Rectal smooth muscle tissue (tissue), 1 donor: ENCODE results near the gene RGS5.
"Not testable (repeated sequence)": the region's sequence is repeated elsewhere in the genome, so short reads cannot be mapped to it uniquely, and the experiment has no call there.

Experiments used
- H3K27ac ChIP-seq: one replicate; pipeline ENCODE4 v1.7.0; 2013; ENCODE audit warnings: low read depth, low read length, inconsistent platforms
- H3K27me3 ChIP-seq: one replicate; pipeline ENCODE4 v1.7.0; 2013; ENCODE audit warnings: low read length; ENCODE audit not compliant: control insufficient read depth, insufficient read depth
- H3K36me3 ChIP-seq: one replicate; pipeline ENCODE4 v1.7.0; 2013; ENCODE audit warnings: low read length; ENCODE audit not compliant: control insufficient read depth, insufficient read depth
- H3K4me1 ChIP-seq: one replicate; pipeline ENCODE4 v1.7.0; 2013; ENCODE audit warnings: low read length; ENCODE audit not compliant: control insufficient read depth, insufficient read depth
- H3K4me3 ChIP-seq: one replicate; pipeline ENCODE4 v1.7.0; 2013; ENCODE audit warnings: low read length
- H3K9ac ChIP-seq: one replicate; pipeline ENCODE4 v1.7.0; 2013; ENCODE audit warnings: low read length

RGS5 gene, protein sequence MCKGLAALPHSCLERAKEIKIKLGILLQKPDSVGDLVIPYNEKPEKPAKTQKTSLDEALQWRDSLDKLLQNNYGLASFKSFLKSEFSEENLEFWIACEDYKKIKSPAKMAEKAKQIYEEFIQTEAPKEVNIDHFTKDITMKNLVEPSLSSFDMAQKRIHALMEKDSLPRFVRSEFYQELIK

DNA sequence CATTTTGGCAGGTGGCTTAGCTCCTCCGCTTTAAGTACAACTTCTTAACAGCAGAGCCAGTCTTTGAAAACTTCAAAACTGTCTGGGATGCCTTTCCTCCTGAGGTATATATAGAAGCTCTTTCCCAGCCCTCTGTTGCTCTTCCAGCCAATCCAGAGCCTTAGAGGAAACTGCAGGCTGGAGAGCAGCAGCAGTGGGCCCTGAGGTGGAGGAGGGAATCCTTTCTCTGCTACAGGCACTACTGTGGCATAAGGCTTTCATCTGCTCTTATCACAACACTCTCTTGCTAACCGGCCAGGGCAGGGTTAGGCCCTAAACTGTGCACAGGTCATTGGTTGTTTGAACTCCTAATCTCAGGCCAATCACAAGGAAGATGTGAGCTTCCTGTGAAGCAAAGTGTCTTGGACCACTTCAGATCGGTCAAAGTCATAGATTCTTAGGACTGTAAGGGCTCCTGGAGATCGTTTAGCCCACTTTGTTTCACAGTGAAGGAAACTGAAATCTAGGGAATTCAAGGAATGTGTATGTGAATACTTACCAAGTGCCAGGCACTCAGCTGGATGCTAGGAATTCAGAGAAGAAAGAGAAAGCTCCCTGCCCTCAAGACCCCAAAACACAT lies at the start of gene RGS5:
RGS5 (minus strand) TSS at position 84 of the 619 bp plus-strand sequence; CDS start at position 3, 81 bp downstream.
- Histone ChIP-seq H3K9ac (no peak within 1 kb of the TSS), H3K27me3 (no peaks in the 10 kb centered on the region), H3K27ac (peak within 1 kb of the TSS; percentile 53), H3K36me3 (no peaks in the 10 kb centered on the region), H3K4me3 (peak within 1 kb of the TSS; percentile 45), H3K4me1 (no peaks in the 10 kb centered on the region)

DNA sequence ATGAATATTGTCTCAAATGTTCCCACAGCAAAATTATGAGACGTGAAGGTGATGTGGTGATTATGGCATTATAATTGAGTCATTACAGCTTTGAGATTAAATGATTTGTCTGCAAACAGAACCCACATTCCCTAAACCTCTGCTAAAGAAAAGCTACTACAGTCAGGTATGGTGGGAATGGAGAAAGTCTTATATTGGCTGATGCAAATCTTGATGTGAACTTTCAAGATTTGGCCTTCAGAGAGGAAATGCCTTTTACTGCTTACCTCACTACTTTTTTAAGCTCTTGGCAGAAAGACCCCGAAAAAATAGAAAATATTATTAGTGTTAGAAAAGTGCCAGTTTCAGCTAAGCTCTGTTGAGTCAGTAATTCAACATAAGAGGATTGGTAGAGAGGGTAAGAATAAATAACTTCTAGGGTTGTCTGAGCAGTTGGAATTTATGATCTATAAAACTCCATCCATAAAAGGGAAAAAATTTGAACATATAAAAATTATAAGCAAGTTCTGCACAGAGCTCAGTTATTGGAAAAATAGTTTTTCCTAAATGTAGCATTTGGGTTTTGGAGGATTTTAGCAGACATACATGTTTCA lies 47.8 kb upstream of the RGS5 start:
- no peaks in the 10 kb centered on the region for H3K36me3 ChIP-seq
- H3K9ac ChIP-seq: no peak overlapping the region
- no peaks in the 10 kb centered on the region for H3K4me1 ChIP-seq
- no peak overlapping the region for H3K4me3 ChIP-seq
- H3K27me3 ChIP-seq: no peaks in the 10 kb centered on the region
- H3K27ac ChIP-seq: no peak overlapping the region

DNA sequence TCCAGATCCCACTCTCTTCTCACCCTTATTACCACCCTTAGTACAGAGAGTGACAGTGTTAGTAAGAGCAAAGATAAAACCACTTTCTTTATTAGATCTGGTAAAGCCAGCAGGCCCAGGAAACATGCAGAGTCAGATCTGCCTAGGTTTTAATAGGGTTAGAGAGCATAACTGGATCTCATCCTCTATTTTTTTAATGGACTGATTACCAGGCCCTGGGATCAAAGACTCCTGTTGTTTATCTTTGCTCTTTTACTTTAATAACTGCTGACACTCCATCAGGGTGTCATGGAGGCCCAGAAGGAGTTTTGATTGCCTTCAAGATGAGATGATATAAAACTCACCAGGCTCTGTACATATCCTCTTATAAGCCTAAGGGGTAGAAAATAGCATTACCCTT lies 45.3 kb upstream of the RGS5 start:
- Histone ChIP-seq H3K4me1 (peaks cover 2% of the 10 kb centered on the region), H3K9ac (no peak overlapping the region), H3K4me3 (no peak overlapping the region), H3K27ac (peak overlapping the region; percentile 6), H3K27me3 (no peaks in the 10 kb centered on the region), H3K36me3 (no peaks in the 10 kb centered on the region)

DNA sequence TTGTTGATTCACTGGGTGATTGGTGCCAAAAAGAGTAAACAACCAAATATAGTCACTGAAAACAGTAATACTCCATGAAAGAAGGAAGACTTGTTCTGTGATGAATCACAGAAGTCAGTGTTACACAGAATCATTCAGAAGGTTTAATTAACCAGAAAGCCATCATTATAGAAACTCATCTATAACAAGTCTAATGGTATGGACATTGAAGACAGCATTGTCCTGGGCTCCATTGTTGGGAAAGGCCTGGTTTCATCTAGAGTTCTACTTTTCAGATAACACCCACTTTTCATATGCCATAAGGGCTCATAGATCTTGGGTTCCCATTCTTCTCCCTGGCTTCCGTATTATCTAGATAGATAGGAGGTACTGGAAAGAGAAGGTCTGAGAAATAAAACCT lies 41.9 kb upstream of the RGS5 start:
- not testable (repeated sequence) for H3K27ac ChIP-seq, H3K4me3 ChIP-seq, H3K4me1 ChIP-seq, H3K9ac ChIP-seq, H3K36me3 ChIP-seq, H3K27me3 ChIP-seq

DNA sequence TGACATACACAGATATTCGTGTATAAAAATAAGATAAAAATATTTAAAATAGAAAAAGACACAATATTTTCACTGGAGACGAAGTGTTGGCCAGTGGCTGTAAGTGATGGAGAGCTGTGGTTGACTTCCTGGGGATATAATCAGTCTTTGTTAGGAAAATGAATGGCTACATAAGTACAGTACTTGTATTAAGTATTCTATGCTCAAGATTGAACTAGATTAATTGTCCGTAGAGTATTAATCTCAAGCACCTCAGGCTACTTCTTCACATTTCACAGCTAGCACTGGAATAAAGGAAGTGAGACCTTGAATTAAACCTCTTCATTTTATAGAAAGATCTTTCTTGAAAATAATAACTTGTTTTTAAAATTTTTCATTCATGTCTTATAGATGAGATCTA lies 39.0 kb upstream of the RGS5 start:
- no peak overlapping the region for H3K9ac ChIP-seq
- H3K27me3 ChIP-seq: no peaks in the 10 kb centered on the region

DNA sequence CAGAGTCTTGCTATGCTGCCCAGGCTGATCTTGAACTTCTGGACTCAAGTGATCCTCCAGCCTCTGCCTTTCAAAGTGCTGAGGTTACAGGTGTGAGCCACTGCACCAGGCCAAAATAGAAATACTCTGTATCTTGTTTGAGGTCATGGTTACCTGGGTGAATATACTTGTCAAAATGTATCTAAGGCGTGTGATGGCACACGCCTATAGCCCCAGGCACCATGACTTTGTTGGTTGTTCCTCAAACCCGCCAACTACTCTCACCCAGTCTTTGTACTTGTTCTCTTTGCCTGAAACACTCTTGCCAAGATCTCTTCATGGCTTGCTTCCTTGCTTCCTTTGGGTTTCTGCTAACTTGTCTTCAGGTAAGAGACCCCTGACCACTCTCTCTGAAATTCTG lies 38.0 kb upstream of the RGS5 start:
- Histone ChIP-seq H3K27me3 (no peaks in the 10 kb centered on the region), H3K36me3 (no peaks in the 10 kb centered on the region), H3K4me1 (peaks cover 2% of the 10 kb centered on the region), H3K9ac (no peak overlapping the region), H3K27ac (no peak overlapping the region), H3K4me3 (no peak overlapping the region)

More for the DNA sequence above, 39.0 kb upstream of the RGS5 start:
- Histone ChIP-seq H3K27ac (no peak overlapping the region), H3K36me3 (no peaks in the 10 kb centered on the region), H3K4me3 (no peak overlapping the region), H3K4me1 (peaks cover 2% of the 10 kb centered on the region)

DNA sequence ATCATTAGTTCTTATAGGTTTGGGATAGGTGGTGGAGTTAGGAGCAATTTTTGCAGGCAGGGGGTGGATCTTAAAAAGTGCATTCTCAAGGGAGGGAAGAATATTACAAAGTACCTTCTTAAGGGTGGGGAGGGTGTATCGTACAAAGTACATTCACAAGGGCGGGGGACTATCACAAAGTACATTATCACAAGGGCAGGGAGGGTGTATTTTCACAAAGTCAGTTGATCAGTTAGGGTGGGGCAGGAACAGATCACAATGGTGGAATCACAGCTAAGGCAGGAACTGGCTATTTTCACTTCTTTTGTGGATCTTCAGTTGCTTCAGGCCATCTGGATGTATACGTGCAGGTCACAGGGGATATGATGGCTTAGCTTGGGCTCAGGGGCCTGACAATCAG lies 30.9 kb upstream of the RGS5 start:
- not testable (repeated sequence) for H3K4me3 ChIP-seq, H3K27ac ChIP-seq, H3K36me3 ChIP-seq, H3K9ac ChIP-seq, H3K27me3 ChIP-seq, H3K4me1 ChIP-seq

DNA sequence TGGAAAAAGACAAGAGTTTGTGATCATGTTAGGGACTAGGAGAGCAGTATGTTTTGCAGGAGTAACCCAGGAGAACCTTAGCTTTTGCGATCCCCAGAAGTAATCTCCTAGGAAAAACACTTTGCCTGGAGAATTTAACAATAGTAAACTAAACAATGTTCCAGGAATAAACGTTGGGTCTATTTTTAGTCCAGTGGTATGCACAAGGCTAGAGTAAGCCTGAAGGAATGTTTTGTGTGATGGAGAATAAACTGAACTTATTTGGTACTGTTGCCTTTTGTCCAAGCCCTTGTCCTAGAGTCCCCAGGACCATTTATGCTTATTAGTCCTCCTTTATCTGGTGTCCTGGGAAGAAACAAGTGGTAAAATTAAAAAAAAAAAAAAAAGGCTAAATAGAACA lies 28.7 kb upstream of the RGS5 start:
- Histone ChIP-seq H3K27ac (peak overlapping the region; percentile 1), H3K27me3 (no peaks in the 10 kb centered on the region), H3K4me3 (no peak overlapping the region), H3K36me3 (no peaks in the 10 kb centered on the region), H3K4me1 (no peaks in the 10 kb centered on the region), H3K9ac (no peak overlapping the region)

DNA sequence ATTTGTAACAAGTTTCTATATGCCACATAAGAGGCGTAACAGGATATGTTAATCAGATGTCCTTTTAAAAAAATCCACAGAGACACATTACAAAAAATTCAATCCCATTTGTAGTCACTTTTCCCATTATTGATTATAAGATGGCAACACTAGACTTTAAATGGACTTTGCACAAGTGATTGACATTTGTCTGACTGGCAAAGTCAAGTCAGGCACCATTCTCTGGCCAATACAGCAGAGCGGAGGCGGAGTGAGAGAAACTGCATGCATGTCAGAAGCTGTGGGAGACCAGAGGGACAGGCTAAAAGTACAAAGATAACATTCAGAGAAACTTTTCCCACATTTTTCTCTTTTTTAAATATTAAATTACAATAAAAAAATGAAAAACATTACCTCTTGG lies 28.1 kb upstream of the RGS5 start:
- Histone ChIP-seq H3K4me3 (no peak overlapping the region), H3K4me1 (no peaks in the 10 kb centered on the region), H3K27me3 (no peaks in the 10 kb centered on the region), H3K36me3 (no peaks in the 10 kb centered on the region), H3K9ac (no peak overlapping the region), H3K27ac (no peak overlapping the region)

DNA sequence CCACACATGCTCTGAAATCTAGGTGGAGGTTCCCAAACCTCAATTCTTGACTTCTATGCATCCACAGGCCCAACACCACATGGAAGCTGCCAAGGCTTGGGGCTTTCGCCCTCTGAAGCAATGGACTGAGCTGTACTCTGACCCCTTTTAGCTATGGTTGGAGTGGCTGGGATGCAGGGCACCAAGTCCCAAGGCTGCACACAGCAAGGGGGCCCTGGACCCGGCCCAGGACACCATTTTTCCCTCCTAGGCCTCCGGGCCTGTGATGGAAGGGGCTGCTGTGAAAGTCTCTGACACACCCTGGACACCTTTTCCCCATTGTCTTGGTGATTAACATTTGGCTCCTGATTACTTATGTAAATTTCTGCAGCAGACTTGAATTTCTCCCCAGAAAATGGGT lies 25.6 kb upstream of the RGS5 start:
- not testable (repeated sequence) for H3K27me3 ChIP-seq, H3K9ac ChIP-seq, H3K36me3 ChIP-seq, H3K4me1 ChIP-seq, H3K4me3 ChIP-seq, H3K27ac ChIP-seq

DNA sequence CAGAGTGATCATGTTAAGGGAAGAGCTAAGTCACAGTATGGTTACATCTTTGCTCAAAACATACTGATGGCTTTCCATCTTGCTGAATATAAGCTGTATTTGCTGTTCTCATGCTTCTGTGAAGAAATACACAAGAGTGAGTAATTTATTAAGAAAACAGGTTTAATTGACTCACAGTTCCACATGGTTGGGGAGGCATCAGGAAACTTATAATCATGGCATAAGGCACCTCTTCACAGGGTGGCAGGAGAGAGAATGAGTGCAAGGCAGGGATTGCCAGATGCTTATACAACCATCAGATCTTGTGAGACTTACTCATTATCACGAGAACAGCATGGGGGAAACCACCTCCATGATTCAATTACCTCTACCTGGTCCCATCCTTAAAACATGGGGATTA lies 24.4 kb upstream of the RGS5 start:
- H3K4me1 ChIP-seq: no peaks in the 10 kb centered on the region
- no peaks in the 10 kb centered on the region for H3K27me3 ChIP-seq
- no peak overlapping the region for H3K27ac ChIP-seq
- no peak overlapping the region for H3K4me3 ChIP-seq
- no peak overlapping the region for H3K9ac ChIP-seq
- H3K36me3 ChIP-seq: no peaks in the 10 kb centered on the region

DNA sequence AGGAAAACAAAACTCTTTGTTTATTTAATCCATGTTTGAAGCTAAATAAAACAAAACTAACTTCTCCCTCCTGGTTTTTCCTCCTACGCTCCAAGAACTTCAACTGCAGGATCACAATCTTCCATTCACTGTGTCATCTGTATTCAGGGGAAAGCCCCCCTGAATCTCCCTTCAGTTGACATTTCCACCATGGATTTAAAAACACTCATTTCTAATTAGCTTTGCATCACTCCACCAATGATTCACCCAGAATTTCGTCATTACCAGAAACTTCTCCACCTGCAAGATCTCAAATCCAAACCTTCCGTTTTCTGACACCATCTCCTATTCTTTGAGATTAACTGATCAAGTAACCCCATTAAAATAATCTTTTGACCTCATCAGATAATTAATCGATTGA lies 10.9 kb upstream of the RGS5 start:
- no peak overlapping the region for H3K4me3 ChIP-seq
- H3K27ac ChIP-seq: no peak overlapping the region
- no peaks in the 10 kb centered on the region for H3K4me1 ChIP-seq
- no peaks in the 10 kb centered on the region for H3K27me3 ChIP-seq
- H3K36me3 ChIP-seq: no peaks in the 10 kb centered on the region
- H3K9ac ChIP-seq: no peak overlapping the region

DNA sequence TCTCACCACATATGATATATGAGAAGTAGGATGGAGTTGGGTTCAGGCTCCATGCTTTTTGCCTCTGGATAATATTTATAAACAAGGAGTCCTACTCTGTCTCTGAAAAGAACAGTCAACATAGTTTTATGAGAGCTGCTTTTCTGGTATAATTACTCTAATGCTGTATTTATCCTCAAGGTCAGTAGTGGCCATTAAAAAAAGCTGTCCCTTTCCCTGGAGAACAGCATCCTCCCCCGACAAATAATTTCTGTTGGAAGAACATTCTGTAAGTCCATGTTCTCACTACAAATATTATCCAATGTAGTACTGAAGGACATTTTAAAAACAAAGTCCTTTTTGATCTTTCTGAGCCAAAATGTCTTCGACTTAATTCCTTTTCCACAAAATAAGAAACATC lies 9.0 kb upstream of the RGS5 start:
- Histone ChIP-seq H3K36me3 (no peaks in the 10 kb centered on the region), H3K9ac (no peak overlapping the region), H3K4me3 (no peak overlapping the region), H3K27ac (no peak overlapping the region), H3K27me3 (no peaks in the 10 kb centered on the region), H3K4me1 (no peaks in the 10 kb centered on the region)
